IMR-90 (cell line): ENCODE measurements around the gene KL. TPM values are rescaled to one million over a fixed set of nuclear protein-coding genes. Genes with fewer than 3 reads are reported as not detected.

Experiments
- ATAC-seq: fragments of 200-7000 bp; cut with Tn5 transposase; 2 replicates; pipeline ENCODE4 v1.9.1; 2020; ENCODE audit warnings: low read depth, mild to moderate bottlenecking, moderate library complexity
- BruUV-seq: library from RNA; stranded (reverse); fragments of 400-500 nt; replicated peaks from 2 replicates; lab custom pipeline; 2021; lab: Mats Ljungman, UMichigan
- CTCF ChIA-PET: fragments of 300-600 bp; formaldehyde crosslinking; extraction: SDS; loops from one replicate; lab custom pipeline; 2021; ENCODE audit warnings: antibody characterized with exemption; lab: Yijun Ruan, JAX
- POLR2A ChIA-PET: fragments of 300-600 bp; sonication (Branson Sonifier 250); formaldehyde crosslinking; loops from one replicate; lab custom pipeline; 2022; ENCODE audit warnings: antibody characterized with exemption; ENCODE audit not compliant: unreplicated experiment; lab: Charles Lee
- DNase-seq: peaks from one replicate; pipeline ENCODE4 v3.0.0; 2013
- H2AFZ ChIP-seq: replicated peaks from 2 replicates; pipeline ENCODE3; 2013; ENCODE audit warnings: low read length, mild to moderate bottlenecking; ENCODE audit not compliant: poor library complexity
- H2AK5ac ChIP-seq: 2 replicates; pipeline ENCODE4 v1.6.1; 2013; ENCODE audit warnings: low read depth, low read length, inconsistent platforms
- H2AK9ac ChIP-seq: replicated peaks from 2 replicates; pipeline ENCODE3; 2013; ENCODE audit warnings: mild to moderate bottlenecking, low read depth, low read length, moderate library complexity; ENCODE audit not compliant: poor library complexity
- H2BK120ac ChIP-seq: 2 replicates; pipeline ENCODE4 v1.6.1; 2013; ENCODE audit warnings: low read depth, low read length, inconsistent platforms
- H2BK15ac ChIP-seq: 3 replicates; pipeline ENCODE4 v1.6.1; 2013; ENCODE audit warnings: low read depth, low read length, inconsistent platforms
- H2BK20ac ChIP-seq: 2 replicates; pipeline ENCODE4 v1.6.1; 2013; ENCODE audit warnings: low read depth, mild to moderate bottlenecking, inconsistent platforms, low read length, moderate library complexity
- H2BK5ac ChIP-seq: 2 replicates; pipeline ENCODE4 v1.6.1; 2013; ENCODE audit warnings: mild to moderate bottlenecking, low read depth, low read length, inconsistent platforms; ENCODE audit not compliant: poor library complexity, severe bottlenecking
- H3K14ac ChIP-seq: replicated peaks from 2 replicates; pipeline ENCODE4 v1.6.1; 2013; ENCODE audit warnings: low read depth, low read length, inconsistent platforms
- H3K18ac ChIP-seq: 2 replicates; pipeline ENCODE4 v1.6.1; 2013; ENCODE audit warnings: low read depth, low read length, control low read depth
- H3K23ac ChIP-seq: 2 replicates; pipeline ENCODE4 v1.6.1; 2013; ENCODE audit warnings: low read depth, low read length, inconsistent platforms
- H3K27ac ChIP-seq: 2 replicates; pipeline ENCODE4 v1.5.1; 2013; ENCODE audit warnings: mild to moderate bottlenecking, control low read depth, low read length; ENCODE audit not compliant: insufficient read depth
- H3K27me3 ChIP-seq: 2 replicates; pipeline ENCODE4 v1.6.1; 2013; ENCODE audit warnings: low read length; ENCODE audit not compliant: control insufficient read depth, insufficient read depth
- H3K36me3 ChIP-seq: 2 replicates; pipeline ENCODE4 v1.6.1; 2013; ENCODE audit warnings: low read length, mixed read lengths; ENCODE audit not compliant: control insufficient read depth, insufficient read depth
- H3K4ac ChIP-seq: 2 replicates; pipeline ENCODE4 v1.6.1; 2013; ENCODE audit warnings: low read depth, low read length, inconsistent platforms
- H3K4me1 ChIP-seq: 2 replicates; pipeline ENCODE4 v1.6.1; 2013; ENCODE audit warnings: low read length, mixed read lengths; ENCODE audit not compliant: control insufficient read depth, insufficient read depth
- H3K4me2 ChIP-seq: 2 replicates; pipeline ENCODE4 v1.6.1; 2013; ENCODE audit warnings: low read depth, mild to moderate bottlenecking, control low read depth, low read length, moderate library complexity
- H3K4me3 ChIP-seq: 2 replicates; pipeline ENCODE4 v1.5.1; 2013; ENCODE audit warnings: low read depth, mild to moderate bottlenecking, control low read depth, low read length, moderate library complexity; ENCODE audit not compliant: insufficient read depth
- H3K56ac ChIP-seq: 2 replicates; pipeline ENCODE4 v1.6.1; 2013; ENCODE audit warnings: low read length, inconsistent platforms; ENCODE audit not compliant: insufficient read depth; ENCODE audit errors: extremely low read depth
- H3K79me1 ChIP-seq, 2 experiments: 2 replicates each; pipeline ENCODE4 v1.6.1; 2013; ENCODE audit warnings: low read length in 2 of 2, inconsistent platforms in 1 of 2, low read depth in 1 of 2
- H3K9ac ChIP-seq: 2 replicates; pipeline ENCODE4 v1.6.1; 2013; ENCODE audit warnings: low read depth, low read length, control low read depth
- H3K9me1 ChIP-seq: 2 replicates; pipeline ENCODE4 v1.6.1; 2013; ENCODE audit warnings: low read length, inconsistent platforms; ENCODE audit not compliant: insufficient read depth
- H3K9me3 ChIP-seq: 2 replicates; pipeline ENCODE4 v1.6.1; 2013; ENCODE audit warnings: low read length; ENCODE audit not compliant: control insufficient read depth, insufficient read depth
- H4K20me1 ChIP-seq: 2 replicates; pipeline ENCODE4 v1.6.1; 2013; ENCODE audit warnings: low read length, inconsistent platforms; ENCODE audit not compliant: insufficient read depth
- H4K5ac ChIP-seq: 2 replicates; pipeline ENCODE4 v1.6.1; 2013; ENCODE audit warnings: mild to moderate bottlenecking, low read depth, low read length, control low read depth
- H4K8ac ChIP-seq, 2 experiments: 2 replicates each; pipeline ENCODE4 v1.6.1; 2013; ENCODE audit warnings: low read depth in 2 of 2, low read length in 2 of 2, control low read depth in 1 of 2, inconsistent platforms in 1 of 2
- H4K91ac ChIP-seq: 2 replicates; pipeline ENCODE4 v1.6.1; 2013; ENCODE audit warnings: low read depth, low read length, inconsistent platforms; ENCODE audit not compliant: insufficient read depth
- BHLHE40 ChIP-seq: fragments of 150-350 bp; IDR thresholded peaks from 2 replicates; pipeline ENCODE4 v1.6.1; 2016; ENCODE audit warnings: mild to moderate bottlenecking, low read depth, low read length
- CEBPB ChIP-seq: IDR thresholded peaks from 2 replicates; pipeline ENCODE4 v1.6.1; 2012; ENCODE audit warnings: low read depth, low read length, improper control_type of control experiment
- CHD1 ChIP-seq: IDR thresholded peaks from 2 replicates; pipeline ENCODE4 v1.6.1; 2012; ENCODE audit warnings: low read depth, low read length, improper control_type of control experiment
- FOS ChIP-seq: fragments of 150-350 bp; IDR thresholded peaks from 2 replicates; pipeline ENCODE4 v1.6.1; 2016; ENCODE audit warnings: low read depth, low read length
- MAFK ChIP-seq: IDR thresholded peaks from 2 replicates; pipeline ENCODE4 v1.6.1; 2012; ENCODE audit warnings: low read depth, low read length, improper control_type of control experiment
- MAZ ChIP-seq: IDR thresholded peaks from 2 replicates; pipeline ENCODE4 v1.6.1; 2012; ENCODE audit warnings: low read depth, mild to moderate bottlenecking, low read length, improper control_type of control experiment, moderate library complexity, borderline replicate concordance
- POLR2A ChIP-seq: IDR thresholded peaks from 2 replicates; pipeline ENCODE4 v1.6.1; 2012; ENCODE audit warnings: mild to moderate bottlenecking, low read depth, low read length
- RFX5 ChIP-seq: IDR thresholded peaks from 2 replicates; pipeline ENCODE4 v1.8.0; 2012; ENCODE audit warnings: low read depth, mild to moderate bottlenecking, low read length, moderate library complexity
- SMC3 ChIP-seq: fragments of 150-350 bp; IDR thresholded peaks from 2 replicates; pipeline ENCODE4 v1.6.1; 2016; ENCODE audit warnings: low read depth, mild to moderate bottlenecking, antibody characterized with exemption, low read length, moderate library complexity
- WGBS, 2 experiments: methylation state at CpG; one replicate each; pipeline versions ENCODE4 v1.1.5 to v1.1.7; 2013; ENCODE audit warnings: missing lambda C conversion rate in 2 of 2; ENCODE audit not compliant: insufficient read length in 1 of 2; ENCODE audit errors: extremely low coverage in 2 of 2; 5-methylcytosine and 5-hydroxymethylcytosine counted together
- dilution Hi-C: fragments of 300-500 bp; cut with HindIII; formaldehyde crosslinking; loops from one replicate; pipeline ENCODE4 v1.14.3; 2018; ENCODE audit warnings: low sequenced_read_pairs; ENCODE audit not compliant: unreplicated experiment
- in situ Hi-C: fragments of 300-500 bp; cut with MboI; formaldehyde crosslinking; loops from 3 replicates; pipeline ENCODE4 v1.14.3; 2019; ENCODE audit warnings: low sequenced_read_pairs, inconsistent platforms, mixed read lengths
- intact Hi-C: fragments of 100-400 bp; cut with micrococcal nuclease; formaldehyde crosslinking; loops from 2 replicates; pipeline ENCODE4 v1.10.0; 2022
- polyA plus RNA-seq, 3 experiments: library from polyadenylated mRNA; depleted of rRNA; stranded (reverse); fragments of >200 nt; gene quantifications; 2 replicates each; pipeline ENCODE4 v1.2.3, GENCODE V29; 2012; ENCODE audit warnings: low replicate concordance in 1 of 3
- total RNA-seq: library from RNA; depleted of rRNA; stranded (reverse); fragments of >200 nt; gene quantifications from 2 replicates; pipeline ENCODE4 v1.2.3, GENCODE V29; 2012
- TF ChIP-seq, protein P1 (sequence below): fragments of 150-350 bp; IDR thresholded peaks from 2 replicates; pipeline ENCODE4 v1.6.1; 2016; ENCODE audit warnings: low read depth, mild to moderate bottlenecking, low read length, moderate library complexity, borderline replicate concordance
- TF ChIP-seq, protein P2 (sequence below): fragments of 150-350 bp; IDR thresholded peaks from 2 replicates; pipeline ENCODE4 v1.6.1; 2017; ENCODE audit warnings: mild to moderate bottlenecking, antibody characterized with exemption, low read length, low read depth

Gene KL
- total and polyA plus RNA-seq, 2 of the 4 experiments (the other 2 are of a cell fraction): not detected

DNA sequence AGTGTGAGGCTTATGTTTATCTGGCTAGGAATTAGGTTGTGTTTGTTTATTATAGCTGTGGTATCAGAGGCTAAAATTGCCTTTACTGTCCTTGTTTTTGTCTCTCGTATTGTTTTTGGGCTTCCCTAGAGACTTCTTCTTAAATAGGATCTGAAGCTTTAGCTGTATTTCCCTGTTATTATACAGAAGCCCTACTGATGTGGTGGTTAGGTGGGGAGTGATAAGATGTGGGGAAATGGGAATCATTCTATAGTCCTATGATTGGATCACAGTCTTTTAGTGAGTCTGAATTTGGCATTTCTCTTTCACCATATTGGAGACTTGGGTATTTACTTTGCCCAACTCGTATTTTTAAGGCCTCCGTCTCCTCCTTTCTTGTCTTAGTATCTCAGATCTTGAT lies 8.3 kb upstream of the KL start:
- Histone ChIP-seq H3K4me2 (no peak overlapping the region), H3K9me3 (peaks cover 7% of the 10 kb centered on the region), H4K91ac (no peak overlapping the region), H2BK20ac (no peak overlapping the region), H2AK9ac (no peak overlapping the region), H3K23ac (no peak overlapping the region), H3K56ac (no peak overlapping the region), H3K79me1 (no peaks in the 10 kb centered on the region), H3K9me1 (no peaks in the 10 kb centered on the region), H2BK15ac (no peak overlapping the region), H3K27ac (no peak overlapping the region), H3K9ac (no peak overlapping the region), H4K20me1 (no peaks in the 10 kb centered on the region), H3K4me3 (no peak overlapping the region), H4K5ac (no peak overlapping the region), H3K18ac (no peak overlapping the region), H2BK5ac (no peak overlapping the region), H3K36me3 (no peaks in the 10 kb centered on the region), H3K14ac (no peak overlapping the region), H3K27me3 (peaks cover 4% of the 10 kb centered on the region), H2AK5ac (no peak overlapping the region), H2AFZ (no peak overlapping the region), H3K4ac (no peak overlapping the region), H4K8ac (no peak overlapping the region), H3K4me1 (no peaks in the 10 kb centered on the region), H2BK120ac (no peak overlapping the region)
- WGBS, 2 experiments: no CpG with 5 or more reads among the region's 3 CpGs
- in situ Hi-C loops: no loop called here
- no peak for DNase-seq
- TF ChIP-seq BHLHE40 (no peak), FOS (no peak), SMC3 (no peak), MAZ (no peak), CHD1 (no peak), RFX5 (no peak), CEBPB (no peak), MAFK (no peak), POLR2A (no peak)
- TF ChIP-seq, protein P1, sequence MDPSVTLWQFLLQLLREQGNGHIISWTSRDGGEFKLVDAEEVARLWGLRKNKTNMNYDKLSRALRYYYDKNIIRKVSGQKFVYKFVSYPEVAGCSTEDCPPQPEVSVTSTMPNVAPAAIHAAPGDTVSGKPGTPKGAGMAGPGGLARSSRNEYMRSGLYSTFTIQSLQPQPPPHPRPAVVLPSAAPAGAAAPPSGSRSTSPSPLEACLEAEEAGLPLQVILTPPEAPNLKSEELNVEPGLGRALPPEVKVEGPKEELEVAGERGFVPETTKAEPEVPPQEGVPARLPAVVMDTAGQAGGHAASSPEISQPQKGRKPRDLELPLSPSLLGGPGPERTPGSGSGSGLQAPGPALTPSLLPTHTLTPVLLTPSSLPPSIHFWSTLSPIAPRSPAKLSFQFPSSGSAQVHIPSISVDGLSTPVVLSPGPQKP: no peak
- TF ChIP-seq, protein P2, sequence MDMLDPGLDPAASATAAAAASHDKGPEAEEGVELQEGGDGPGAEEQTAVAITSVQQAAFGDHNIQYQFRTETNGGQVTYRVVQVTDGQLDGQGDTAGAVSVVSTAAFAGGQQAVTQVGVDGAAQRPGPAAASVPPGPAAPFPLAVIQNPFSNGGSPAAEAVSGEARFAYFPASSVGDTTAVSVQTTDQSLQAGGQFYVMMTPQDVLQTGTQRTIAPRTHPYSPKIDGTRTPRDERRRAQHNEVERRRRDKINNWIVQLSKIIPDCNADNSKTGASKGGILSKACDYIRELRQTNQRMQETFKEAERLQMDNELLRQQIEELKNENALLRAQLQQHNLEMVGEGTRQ: no peak
- ChIA-PET POLR2A (no interaction called here), CTCF (no interaction called here)
- ATAC-seq: no peak
- dilution Hi-C loops: no loop called here
- intact Hi-C loops: no loop called here
- no TSS peak for BruUV-seq
